ENCODE results near the gene ARHGAP40.

The ARHGAP40 gene

DNA sequence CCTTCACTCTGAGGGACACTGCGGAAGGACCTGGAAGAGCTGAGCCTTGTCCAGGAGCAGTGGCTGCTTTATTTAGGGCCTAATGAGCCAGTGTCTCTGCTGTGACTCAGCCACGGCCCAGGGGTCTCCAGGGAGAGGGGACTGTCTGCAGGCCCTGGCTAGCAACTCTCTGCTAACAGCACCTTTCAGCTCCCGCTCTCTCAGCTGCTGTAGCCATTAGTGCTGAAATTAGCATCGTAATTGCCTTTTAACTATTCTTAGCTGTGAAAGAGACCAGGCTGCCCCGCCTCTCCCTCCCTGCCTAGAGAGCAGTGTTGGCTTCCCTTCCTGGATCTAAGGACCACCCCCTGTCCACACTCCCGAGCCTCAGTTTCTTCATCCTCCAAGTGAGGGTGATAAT lies 69.6 kb downstream of the ARHGAP40 start:
- Histone ChIP-seq H3K4me2 (ENCODE audit: insufficient read depth, low read length) (no peak overlapping the region), H3K27ac (ENCODE audit: low read length) (no peak overlapping the region), H2AFZ (ENCODE audit: low read depth, low read length) (no peak overlapping the region), H3K4me3 (ENCODE audit: low read depth in 1 of 2, low read length in 2 of 2) (no peak overlapping the region), H3K79me2 (ENCODE audit: insufficient read depth, low read length) (no peaks in the 10 kb centered on the region), H3K36me3 (ENCODE audit: insufficient read depth, low read length) (no peaks in the 10 kb centered on the region), H3K4me1 (ENCODE audit: insufficient read depth, low read length) (no peaks in the 10 kb centered on the region), H3K9me3 (ENCODE audit: insufficient read depth, low read length, severe bottlenecking) (no peaks in the 10 kb centered on the region), H3K27me3 (ENCODE audit: insufficient read depth, low read length, poor library complexity) (no peaks in the 10 kb centered on the region), H4K20me1 (ENCODE audit: insufficient read depth, low read length) (0 out of 2 replicates have a peak, but pooled peaks cover 2% of the 10 kb centered on the region), H3K9ac (ENCODE audit: low read depth, low read length) (no peak overlapping the region)
- DNase-seq (no peak), ATAC-seq (ENCODE audit: insufficient read depth, low read depth) (no peak)
- TF ChIP-seq, protein P1, sequence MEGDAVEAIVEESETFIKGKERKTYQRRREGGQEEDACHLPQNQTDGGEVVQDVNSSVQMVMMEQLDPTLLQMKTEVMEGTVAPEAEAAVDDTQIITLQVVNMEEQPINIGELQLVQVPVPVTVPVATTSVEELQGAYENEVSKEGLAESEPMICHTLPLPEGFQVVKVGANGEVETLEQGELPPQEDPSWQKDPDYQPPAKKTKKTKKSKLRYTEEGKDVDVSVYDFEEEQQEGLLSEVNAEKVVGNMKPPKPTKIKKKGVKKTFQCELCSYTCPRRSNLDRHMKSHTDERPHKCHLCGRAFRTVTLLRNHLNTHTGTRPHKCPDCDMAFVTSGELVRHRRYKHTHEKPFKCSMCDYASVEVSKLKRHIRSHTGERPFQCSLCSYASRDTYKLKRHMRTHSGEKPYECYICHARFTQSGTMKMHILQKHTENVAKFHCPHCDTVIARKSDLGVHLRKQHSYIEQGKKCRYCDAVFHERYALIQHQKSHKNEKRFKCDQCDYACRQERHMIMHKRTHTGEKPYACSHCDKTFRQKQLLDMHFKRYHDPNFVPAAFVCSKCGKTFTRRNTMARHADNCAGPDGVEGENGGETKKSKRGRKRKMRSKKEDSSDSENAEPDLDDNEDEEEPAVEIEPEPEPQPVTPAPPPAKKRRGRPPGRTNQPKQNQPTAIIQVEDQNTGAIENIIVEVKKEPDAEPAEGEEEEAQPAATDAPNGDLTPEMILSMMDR (IDR thresholded peaks at IDR 0.05; ENCODE audit: borderline replicate concordance, extremely low read depth, low read length, poor library complexity, severe bottlenecking): no peak
- TF ChIP-seq EZH2 (IDR thresholded peaks at IDR 0.05; ENCODE audit: borderline replicate concordance, low read depth, low read length, severe bottlenecking): no peak

DNA sequence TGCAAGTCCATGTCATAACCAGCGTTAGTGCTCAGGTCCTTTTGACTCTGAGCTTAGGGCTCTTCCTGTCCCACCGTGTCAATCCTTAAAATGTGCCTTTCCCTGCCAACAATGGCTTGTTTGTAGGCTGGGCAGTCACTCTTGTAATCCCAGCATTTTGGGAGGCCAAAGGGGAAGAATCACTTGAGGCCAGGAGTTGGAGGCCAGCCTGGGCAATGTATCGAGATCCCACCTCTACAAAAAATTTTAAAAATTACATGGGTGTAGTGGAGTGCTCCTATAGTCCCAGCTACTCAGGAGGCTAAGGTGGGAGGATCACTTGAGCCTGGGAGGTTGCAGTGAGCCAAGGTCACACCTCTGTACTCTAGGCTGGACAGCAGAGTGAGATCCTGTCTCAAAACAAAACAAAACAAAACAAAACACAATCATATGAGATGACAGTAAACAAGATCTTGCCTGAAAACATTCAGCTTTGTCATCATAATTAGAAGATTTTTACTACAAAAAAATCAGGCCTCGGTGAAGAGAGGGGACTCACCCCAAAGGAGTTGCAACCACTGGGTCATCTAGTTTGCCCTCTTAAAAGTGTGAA lies 70.2 kb downstream of the ARHGAP40 start:
- H3K4me1 ChIP-seq (ENCODE audit: insufficient read depth, low read length): no peaks in the 10 kb centered on the region
- H2AFZ ChIP-seq (ENCODE audit: low read depth, low read length): no peak overlapping the region
- H3K27ac ChIP-seq (ENCODE audit: low read length): no peak overlapping the region
- no peaks in the 10 kb centered on the region for H3K27me3 ChIP-seq (ENCODE audit: insufficient read depth, low read length, poor library complexity)
- ATAC-seq (ENCODE audit: insufficient read depth, low read depth) (no peak), DNase-seq (no peak)
- 0 out of 2 replicates have a peak, but pooled peaks cover 2% of the 10 kb centered on the region for H4K20me1 ChIP-seq (ENCODE audit: insufficient read depth, low read length)
- H3K4me3 ChIP-seq (ENCODE audit: low read depth in 1 of 2, low read length in 2 of 2): no peak overlapping the region
- TF ChIP-seq, protein P1 (IDR thresholded peaks at IDR 0.05; ENCODE audit: borderline replicate concordance, extremely low read depth, low read length, poor library complexity, severe bottlenecking): no peak
- TF ChIP-seq EZH2 (IDR thresholded peaks at IDR 0.05; ENCODE audit: borderline replicate concordance, low read depth, low read length, severe bottlenecking): no peak
- H3K9ac ChIP-seq (ENCODE audit: low read depth, low read length): no peak overlapping the region
- H3K9me3 ChIP-seq (ENCODE audit: insufficient read depth, low read length, severe bottlenecking): no peaks in the 10 kb centered on the region
- no peaks in the 10 kb centered on the region for H3K79me2 ChIP-seq (ENCODE audit: insufficient read depth, low read length)
- no peak overlapping the region for H3K4me2 ChIP-seq (ENCODE audit: insufficient read depth, low read length)
- H3K36me3 ChIP-seq (ENCODE audit: insufficient read depth, low read length): no peaks in the 10 kb centered on the region

DNA sequence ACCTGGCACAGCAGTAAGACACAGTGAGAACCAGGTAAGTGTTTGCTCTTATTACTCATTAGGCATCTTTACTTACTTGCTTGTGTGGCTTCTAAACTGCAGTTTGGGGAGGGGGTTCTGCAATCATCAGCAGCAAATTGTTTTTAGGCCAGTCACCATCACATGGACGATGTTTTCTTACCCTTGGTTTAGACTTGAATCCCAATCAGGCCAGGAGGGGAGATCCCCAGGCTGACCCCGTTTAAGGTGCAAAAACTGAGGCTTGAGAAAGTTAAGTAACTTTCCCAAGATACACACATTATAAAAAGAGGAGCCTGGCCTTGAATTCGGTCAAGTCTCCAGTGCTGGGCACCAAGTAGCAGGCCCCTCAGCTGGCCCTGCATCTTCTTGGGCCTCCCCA lies 70.9 kb downstream of the ARHGAP40 start:
- Histone ChIP-seq H3K79me2 (ENCODE audit: insufficient read depth, low read length) (no peaks in the 10 kb centered on the region), H3K4me2 (ENCODE audit: insufficient read depth, low read length) (no peak overlapping the region), H3K4me3 (ENCODE audit: low read depth in 1 of 2, low read length in 2 of 2) (no peak overlapping the region), H2AFZ (ENCODE audit: low read depth, low read length) (no peak overlapping the region), H3K9ac (ENCODE audit: low read depth, low read length) (no peak overlapping the region), H3K4me1 (ENCODE audit: insufficient read depth, low read length) (no peaks in the 10 kb centered on the region), H3K27ac (ENCODE audit: low read length) (no peak overlapping the region), H3K36me3 (ENCODE audit: insufficient read depth, low read length) (no peaks in the 10 kb centered on the region), H3K9me3 (ENCODE audit: insufficient read depth, low read length, severe bottlenecking) (no peaks in the 10 kb centered on the region), H3K27me3 (ENCODE audit: insufficient read depth, low read length, poor library complexity) (no peaks in the 10 kb centered on the region), H4K20me1 (ENCODE audit: insufficient read depth, low read length) (0 out of 2 replicates have a peak, but pooled peaks cover 2% of the 10 kb centered on the region)
- DNase-seq (no peak), ATAC-seq (ENCODE audit: insufficient read depth, low read depth) (no peak)
- TF ChIP-seq, protein P1 (IDR thresholded peaks at IDR 0.05; ENCODE audit: borderline replicate concordance, extremely low read depth, low read length, poor library complexity, severe bottlenecking): no peak
- no peak for TF ChIP-seq EZH2 (IDR thresholded peaks at IDR 0.05; ENCODE audit: borderline replicate concordance, low read depth, low read length, severe bottlenecking)
